GM04503 (cell line): Measurements from ENCODE around the gene GLYR1.

Source experiments
- DNase-seq: peaks from one replicate; pipeline ENCODE4 v3.0.0-alpha.2; 2012; ENCODE audit warnings: low read depth

The GLYR1 gene

DNA sequence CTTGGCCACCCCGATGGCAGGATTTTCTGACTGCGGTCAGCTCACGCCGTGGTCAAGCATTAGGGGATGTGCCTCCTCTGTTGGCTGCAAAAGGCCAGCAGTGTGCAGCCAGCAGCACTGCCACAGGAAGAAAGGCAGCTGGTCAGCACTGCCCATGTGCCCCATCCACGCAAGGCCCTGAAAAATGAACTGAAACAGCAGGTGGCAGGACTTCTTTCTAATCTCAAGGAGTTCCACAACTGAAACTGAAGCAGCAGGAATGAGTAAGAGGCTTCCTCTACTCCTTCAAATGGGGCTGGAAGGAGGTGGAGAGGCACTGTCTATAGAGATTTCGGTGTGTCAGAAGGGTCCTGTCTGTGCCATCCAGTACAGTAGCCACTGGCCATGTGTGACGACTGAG lies 83.3 kb downstream of the GLYR1 start:
- no peak for DNase-seq

DNA sequence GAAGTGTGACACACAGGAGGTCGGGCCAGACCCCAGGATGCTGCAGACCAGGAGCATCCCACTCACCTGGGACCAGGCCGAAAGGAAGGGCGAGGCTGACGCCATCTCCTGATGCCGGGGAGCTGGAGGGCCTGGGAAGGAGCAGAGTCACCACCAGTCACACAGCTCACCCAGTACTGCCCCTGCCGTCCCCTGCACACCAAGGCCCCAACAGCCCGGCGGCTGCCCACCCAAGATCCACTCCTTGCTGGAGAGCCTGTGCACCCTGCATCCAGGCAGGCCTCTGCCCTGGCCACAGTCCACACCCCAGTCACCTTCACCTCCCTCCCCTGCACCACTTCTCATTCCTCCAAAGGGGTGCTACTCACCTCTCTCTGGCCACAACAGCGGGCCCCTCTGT lies 84.9 kb downstream of the GLYR1 start:
- no peak for DNase-seq

DNA sequence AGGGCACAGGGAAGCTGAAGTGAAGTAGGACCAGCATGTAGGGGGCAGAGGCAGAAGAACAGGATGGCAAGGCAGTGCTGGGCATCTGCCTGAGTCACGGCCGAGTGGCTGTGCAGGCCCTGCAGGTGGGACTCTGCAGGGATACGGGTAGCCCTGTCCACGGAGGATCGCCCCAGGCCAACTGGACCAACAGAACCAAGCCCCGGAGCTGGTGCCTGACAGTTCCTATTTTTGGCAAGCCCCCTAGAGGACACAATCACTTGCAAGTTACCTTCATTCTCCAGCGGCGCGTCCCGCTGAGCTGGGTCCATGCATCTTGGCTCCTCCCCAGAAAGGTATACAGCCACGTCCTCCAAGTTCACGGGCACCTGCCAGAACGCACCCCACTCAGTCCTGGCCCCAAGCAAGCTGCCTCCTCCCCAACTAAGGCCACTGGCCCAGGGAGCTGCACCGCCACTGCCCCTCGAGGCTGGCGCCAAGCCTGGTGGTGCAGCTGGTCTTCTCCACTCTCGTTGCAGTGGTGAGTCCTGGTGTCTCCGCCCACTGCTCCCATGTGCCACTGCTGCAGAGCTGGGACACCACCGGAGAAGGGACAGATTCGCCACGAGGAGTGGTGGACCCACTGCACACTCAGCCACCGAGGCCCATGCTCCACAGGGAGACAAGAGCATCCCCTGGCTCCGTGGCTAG lies 86.7 kb downstream of the GLYR1 start:
- no peak for DNase-seq

DNA sequence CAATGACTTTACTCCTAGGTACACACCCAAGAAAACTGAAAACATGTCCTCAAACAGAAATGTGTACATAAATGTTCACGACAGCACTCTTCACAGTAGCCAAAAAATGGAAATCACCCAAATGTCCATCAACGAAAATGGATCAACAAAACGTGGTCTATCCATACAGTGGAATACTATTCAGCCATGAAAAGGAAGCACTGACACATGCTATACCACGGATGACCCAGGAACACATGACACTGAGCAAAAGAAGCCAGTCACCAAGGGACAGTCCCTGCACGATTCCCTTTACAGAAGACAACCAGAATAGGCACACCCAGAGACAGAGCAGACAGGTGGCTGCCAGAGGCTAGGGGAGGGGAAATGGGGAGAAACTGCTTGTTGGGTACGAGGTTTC lies 91.4 kb downstream of the GLYR1 start:
- DNase-seq: no peak

DNA sequence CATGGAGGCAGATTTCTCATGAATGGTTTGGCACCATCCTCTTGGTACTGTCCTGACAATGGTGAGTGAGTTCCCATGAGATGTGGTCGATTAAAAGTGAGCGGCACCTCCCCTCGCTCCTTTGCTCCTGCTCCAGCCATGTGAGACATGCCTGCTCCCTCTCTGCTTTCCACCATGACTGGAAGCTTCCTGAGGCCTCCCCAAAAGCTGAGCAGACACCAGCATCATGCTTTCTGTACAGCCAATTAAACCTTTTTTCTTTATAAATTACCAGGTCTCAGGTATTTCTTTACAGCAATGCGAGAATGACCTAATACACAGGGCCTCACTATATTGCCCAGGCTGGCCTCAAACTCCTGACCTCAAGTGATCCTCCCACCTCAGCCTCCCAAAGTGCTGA lies 92.2 kb downstream of the GLYR1 start:
- DNase-seq: no peak

DNA sequence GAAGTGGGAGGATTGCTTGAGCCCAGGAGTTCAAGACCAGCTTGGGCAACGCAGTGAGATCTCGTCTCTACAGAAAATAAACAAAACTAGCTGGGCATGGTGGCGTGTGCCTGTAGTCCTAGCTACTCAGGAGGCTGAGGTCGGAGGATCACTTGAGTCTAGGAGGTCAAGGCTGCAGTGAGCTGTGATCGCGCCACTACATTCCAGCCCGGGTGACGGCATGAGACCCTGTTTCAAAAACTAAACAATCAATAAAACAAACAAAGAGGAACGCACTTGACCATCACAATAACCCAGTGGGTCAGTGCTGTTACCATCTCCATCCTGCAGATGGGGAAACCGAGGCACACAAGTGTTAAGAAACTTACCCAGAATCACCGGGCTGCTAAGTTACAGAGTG lies 93.9 kb downstream of the GLYR1 start:
- no peak for DNase-seq
